Fibroblast of skin of left quadriceps (primary cell): ENCODE measurements around the gene IDH3B.
"Not testable (repeated sequence)": the region's sequence is repeated elsewhere in the genome, so short reads cannot be mapped to it uniquely, and the experiment has no call there.

ENCODE experiments used
- DNase-seq, 2 experiments: peaks; one replicate each; pipeline ENCODE4 v3.0.0-alpha.2; 2013; ENCODE audit warnings: low read depth in 2 of 2

The IDH3B gene

DNA sequence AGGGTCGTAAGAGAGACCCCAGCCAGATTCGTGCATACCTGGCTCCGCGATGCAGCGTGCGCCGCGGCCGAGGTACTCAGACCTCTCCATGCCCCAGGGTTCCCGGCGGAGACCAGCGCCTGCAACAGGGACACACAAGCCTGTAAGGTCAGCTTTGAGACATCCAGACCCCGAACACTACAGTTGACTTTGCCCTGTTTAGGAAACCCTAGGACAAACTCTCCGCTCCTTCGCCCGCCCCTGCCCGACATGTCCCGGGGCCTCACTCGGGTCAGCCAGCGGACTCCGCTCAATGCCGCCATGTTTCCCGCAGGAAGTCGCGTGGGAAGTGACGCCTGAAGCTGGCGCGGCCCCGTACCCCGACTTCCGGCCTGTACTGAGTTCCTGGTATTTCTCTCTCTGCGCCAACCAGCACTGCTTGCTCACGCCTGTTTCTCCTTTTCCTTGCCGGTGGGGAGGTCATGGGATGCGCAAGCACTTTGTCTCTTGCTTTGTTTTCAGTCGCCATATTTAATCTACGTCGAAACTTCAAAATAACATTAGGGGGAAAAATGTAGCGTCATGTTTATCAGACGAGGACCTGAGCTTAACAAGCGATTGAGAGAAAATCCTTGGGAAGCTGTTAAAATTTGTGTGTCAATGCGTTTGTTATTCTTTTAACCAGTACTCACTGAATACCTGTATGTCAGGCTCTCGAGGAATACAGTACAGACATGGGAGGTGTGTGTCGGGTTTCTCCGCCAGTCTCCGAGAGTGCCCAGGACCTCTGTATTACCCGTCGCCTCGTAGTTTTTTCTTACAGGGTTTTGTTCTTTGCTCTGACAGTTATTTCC, at the start of gene IDH3B:
Gene IDH3B (minus strand): TSS at position 330 of the 833 bp plus-strand sequence. CDS start 28 bp downstream, at position 302.
- peak; percentile 75 to 77 for DNase-seq

DNA sequence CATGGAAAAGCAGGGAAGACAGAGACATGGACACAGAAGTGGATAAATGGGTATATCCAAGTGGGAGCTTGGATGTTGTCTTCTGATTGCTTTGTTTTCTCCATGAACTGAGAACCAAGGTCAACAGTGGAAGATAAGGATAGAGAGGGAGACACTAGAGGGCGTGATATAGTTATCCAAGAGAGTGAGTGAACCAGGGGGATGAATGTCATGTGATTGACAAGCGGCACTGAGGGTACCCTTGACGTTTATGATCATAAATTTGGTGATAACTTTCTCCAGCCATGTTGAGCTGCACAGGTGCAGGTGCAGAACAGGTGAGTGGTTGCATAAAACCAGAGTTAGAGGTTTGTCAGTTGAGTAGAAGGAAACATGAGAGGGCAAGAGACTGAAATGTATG, 49.3 kb upstream of the IDH3B start:
- DNase-seq, result no peak

DNA sequence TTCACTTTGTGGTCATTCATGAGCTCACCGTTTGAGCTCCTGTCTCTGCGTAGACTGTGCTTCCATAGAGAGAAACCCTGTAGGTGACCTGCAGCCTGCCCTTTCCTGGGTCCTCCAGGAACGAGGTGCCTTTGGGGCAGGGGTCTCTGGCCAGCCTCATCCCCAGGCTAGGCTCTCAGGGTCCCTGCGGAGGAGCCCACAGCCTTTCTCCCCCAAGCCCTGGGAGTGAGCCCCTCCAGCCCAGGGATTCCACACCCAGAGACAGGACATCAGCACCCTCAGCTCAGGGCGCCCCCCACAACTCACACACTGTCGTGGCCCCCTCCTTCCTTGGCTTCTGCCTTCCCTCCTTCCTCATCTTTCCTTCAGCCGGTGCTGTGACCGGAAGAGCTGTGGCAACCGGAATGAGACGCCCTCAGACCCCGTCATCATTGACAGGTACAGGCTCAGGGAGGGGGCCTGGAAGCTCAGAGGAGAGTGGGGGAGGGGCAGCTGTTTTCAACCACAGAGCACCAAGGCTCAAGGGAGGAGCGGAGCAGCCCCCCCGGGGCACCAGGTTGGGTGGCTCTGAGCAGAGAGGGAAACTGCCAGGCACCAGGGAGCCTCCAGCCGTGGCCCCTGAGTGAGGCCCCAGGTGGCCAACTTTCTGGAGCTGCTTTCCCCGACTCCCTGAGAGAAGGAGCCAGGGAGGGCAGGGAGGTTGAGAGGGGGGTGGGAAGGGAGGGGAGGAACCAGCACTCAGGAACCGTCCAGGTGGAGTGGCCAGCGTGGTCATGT, 45.4 kb upstream of the IDH3B start:
- DNase-seq, result no peak

DNA sequence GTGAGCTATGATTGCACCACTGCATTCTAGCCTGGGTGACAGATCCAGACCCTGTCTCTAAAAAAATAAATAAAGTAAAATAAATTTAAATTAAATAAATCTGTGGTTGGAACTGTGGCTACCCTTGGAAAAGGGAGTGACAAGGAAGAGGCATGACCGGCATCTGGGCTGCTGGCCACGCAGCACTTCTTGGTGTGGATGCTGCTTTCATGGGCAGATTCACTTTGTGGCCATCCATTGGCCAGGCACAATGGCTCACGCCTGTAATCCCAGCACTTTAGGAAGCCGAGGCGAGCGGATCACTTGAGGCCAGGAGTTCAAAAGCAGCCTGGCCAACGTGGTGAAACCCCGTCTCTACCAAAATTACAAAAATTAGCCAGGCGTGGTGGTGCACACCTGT, 44.6 kb upstream of the IDH3B start:
- no peak for DNase-seq

DNA sequence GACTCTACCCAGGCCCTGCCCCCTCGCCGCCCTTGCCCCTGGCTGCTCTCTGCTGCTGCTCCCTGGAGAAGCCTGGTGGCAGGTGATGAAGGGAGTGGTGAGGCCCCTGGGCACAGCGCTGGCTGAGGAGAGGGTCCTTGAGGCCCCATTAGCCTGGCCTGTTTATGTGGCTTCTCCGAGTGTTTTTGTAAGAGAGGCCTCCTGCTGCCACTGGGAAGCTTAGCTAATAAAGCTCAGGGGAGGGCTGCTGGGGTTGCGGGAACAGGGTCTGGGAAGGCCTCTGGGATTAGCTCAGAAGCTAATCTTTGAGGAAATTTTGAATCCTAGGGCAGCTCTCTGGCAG, 44.0 kb upstream of the IDH3B start:
- no peak for DNase-seq

DNA sequence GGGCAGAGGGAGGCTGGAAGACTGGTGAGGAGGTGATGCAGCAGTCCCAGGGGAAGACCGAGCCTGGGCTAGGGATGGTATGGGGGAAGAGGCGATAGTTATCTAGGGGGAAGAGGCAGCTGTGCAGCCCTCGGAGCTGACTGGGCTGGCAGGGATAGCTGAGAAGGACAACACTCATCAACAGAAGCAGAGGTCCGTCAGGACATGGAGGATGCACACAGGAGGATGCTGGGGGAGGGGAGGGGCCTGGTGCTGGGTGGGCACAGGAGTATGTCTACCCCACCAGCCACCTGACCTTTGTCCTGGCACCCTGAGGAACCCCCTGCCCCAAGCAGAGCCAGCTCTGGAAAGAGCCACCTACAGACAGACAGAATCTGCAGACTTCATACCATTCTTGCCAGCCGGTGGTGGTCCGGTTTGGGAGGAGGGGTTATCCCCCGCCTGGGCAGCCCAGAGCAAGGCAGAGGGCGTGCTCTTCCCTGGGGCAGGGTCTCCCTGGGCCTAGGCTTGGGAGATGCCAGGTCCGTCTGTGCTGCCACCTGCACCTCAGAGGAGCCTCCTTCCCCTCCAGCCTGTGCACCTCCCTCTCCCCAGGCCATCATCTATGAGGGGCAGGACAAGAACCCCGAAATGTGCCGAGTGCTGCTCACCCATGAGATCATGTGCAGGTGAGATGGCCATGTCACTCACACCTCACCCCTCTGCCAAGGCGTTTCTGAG, 43.5 kb upstream of the IDH3B start:
- no peak for DNase-seq

DNA sequence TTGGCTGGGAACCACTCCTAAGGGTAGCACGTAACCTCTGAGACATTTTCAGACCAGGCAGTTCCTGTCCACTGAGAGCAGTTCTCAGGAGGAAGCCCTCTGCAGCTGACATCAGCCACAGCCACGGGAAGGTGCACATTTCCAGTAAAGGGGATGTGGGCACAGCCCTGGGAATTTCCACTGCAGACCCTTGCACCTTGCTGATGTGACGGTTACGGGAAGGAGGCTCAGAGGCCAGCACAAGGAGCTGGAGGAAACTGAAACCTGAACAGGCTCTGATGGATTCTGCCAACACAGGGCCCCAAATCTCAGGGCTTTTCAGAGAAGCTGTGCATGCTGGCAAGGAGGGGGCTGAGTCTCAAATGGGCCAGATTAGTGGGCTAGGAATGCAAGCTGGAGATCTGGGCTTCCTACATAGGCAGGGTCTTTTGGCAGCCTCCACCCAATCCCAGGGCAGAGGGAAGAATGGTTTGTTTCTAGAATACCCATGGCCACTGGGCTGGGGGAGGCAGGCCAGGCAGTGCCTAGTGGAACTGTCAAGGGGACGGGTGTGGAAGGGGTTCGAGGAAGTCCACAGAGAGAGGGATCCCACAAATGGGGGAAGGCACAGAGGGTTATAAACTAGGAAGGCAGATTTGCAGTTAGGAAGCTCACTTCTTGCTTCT, 42.8 kb upstream of the IDH3B start:
- no peak for DNase-seq

DNA sequence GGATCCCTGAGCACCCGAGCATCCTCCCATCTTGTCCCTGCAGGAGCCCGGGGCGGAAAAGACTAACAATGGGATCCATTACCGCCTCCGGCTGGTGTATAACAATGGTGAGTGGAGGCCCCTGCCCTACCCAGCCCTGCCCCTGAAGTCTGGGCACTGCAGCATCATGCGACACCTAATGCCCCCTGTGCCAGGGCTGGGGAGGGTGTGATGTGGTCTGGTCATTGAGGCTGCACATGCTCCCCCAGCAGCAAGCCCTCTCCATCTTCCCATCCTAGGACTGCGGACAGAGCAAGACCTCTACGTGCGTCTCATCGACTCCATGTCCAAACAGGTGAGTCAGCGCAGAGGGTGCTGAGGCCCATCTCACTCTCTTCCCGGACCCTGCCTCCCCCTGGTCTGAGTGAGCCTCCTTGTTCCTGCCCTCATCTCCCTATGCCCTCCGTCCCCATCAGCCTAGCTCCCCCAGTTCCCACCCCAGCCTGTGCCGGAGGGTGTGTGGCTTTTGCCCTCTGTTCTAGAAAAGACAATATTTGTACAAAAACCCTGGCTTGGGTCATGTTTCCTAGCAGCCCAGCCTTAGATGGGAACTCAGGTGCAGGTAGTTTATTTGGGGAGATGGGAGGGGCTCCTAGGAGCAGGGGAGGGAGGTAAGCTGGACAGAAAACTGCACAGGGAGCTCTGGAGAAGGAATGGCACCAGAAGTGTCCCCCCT, 42.1 kb upstream of the IDH3B start:
- DNase-seq, result no peak

DNA sequence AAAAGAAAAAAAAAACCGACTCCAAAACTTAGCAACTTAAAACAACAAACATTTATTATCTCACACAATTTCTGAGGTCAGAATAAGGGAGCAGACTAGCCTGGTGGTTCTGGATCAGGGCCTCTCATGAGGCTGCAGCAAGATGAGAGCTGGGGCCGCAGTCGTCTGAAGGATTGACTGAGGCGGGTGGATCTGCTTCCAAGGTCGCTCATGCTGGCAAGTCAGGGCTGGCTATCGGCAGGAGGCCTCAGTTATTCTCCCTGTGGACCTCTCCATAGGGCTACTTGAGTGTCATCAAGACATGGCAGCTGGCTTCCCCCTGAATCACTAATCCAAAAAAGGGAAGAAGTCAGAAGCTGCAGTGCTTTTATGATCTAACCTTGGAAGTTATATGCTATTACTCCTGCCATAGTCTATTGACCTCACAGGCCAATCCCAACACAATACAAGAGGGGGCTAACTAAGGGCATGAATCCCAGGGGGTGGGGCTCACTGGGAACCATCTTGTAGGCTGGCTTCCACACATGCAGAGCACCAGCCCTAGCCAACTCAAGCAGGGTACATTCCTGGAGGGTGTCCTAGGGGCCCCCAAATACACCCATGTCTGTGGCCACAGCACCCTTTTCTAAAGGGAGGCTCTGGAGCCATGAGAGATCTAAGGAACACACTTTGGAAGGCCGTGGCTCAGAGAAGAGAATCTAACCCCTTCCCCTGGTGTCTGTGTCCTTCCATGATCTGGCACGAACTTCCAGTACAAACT, 39.9 kb upstream of the IDH3B start:
- no peak for DNase-seq

DNA sequence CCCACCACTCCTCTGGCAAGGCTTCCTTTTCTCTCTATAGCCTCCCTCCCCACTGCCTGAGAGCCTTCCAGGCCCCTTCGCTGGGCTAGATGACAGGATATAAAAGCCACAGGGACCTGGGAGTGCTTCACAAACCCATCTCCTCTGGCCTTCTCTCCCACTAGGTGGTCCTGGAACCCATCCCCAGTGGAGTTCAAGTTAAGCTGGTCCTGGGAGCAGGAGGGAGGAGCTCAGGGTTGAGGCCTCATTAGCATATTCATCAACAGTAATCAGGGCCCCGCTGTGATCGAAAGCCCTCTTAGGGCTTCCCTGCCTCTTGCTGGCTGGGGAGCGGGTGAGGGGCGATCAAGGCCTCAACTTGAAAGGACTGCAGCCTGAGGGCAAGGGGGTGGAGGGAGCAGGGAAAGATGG, 37.7 kb upstream of the IDH3B start:
- DNase-seq, result no peak

DNA sequence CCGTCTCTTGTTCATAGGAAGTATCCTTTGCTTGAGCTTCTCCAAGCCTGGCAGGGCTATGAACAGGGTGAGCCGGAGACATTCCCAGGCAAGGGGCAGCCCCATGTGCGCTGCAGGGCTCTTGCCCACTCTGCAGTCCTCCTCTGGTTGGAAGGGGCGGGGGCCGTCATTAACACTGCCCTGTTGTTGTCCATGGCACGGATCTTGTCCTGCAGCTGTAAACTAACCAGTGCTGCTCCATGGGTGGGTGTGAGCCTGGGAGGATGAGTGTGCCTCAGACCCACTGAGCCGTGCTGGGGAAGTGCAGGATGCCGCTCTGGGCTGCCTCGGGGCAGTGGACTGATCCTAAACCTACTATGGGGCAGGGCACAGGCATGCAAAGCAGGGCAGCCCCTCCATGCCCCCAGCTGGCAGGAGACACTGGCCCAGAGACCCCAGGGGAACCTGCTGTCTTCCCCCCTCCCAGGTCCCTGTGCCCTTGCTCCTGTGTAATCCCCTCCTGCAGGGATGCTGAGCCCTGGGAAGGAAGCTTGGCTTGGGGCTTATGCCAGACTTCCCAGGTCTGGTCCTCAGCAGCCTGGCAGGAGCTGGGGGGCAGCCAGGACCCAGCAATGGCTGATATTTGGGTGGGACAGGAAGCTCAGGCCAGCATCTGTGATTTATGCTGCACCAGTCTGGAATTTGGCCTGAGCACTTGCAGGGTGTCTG, 37.1 kb upstream of the IDH3B start:
- no peak for DNase-seq

DNA sequence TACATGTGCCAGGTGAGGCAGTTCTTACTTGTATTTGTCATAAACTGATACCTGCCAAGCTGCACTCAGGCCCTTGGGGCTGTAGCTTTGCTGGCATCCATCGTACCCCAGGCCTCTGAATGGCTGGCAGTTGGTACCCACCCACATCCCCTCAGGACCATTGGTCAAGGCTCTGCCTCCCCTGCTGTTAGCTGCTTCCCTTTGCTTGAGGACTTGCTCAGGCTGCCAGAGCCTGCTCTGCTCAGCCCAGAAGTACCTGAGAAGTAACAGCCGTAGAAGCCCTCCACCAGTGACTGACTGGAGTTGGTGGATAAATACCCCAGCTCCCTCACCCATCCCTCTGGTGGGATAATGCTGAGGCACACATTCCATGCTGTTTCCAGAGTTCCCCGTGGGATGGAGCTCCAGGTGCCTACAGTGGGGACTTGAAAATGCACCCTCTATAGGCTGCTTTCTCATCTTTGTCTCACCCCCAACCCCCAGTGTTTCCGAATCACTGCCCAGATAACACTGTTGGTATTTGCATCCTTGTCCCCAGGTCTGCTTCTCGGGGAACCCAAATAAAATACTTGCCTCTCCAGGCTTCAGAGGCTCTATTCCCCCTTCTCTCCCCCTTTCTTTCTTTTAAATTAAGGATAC, 35.9 kb upstream of the IDH3B start:
- no peak for DNase-seq

DNA sequence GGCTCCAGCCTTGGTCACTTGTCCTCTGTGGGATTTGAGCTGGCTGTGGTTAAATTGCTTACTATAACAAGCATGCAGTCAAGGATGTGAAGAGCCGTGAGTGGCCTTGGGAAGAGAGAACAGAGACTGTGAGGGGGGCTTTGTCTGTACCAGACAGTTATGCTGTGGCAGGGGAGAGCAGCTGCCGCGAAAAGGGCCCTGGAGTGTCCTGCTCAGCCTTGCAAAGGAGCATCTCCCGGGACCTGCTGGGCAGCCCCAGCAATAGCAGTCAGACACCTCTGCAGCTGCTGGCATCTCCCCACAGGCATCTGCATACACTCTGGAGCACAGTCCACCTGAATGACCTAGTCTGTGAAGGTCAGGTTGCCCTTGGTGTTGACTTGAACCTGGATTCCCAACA, 34.9 kb upstream of the IDH3B start:
- DNase-seq, result no peak

DNA sequence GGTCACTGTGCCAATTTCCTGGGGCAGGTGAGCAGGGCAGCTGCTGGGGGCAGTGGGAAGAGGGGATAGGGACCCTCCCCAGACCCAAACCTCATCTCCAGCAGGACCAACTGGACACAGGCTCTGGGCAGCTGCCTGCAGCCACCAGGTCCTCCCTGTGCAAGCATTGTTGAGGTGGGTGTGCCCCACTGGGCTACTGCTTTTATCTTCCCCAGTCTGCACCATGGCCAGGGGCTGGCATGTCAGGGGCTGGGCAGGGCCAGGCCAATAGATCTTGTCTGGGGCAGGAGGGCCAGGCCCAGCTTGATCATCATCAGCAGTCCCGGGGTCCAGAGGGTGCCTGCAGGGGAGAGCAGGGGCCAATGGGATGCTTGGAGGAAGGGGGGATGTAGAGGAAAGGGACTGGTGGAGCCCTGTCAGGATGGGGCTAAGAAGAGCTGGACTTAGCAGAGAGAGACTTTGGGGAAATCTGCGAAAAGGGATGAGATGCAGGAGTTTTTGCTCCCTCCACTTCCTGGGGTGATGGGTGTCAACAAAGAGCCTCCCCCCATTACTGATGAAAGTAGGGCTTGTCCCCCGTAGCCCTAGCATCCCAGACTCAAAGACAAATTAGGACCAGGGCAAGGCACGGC, 34.3 kb upstream of the IDH3B start:
- DNase-seq, result no peak

DNA sequence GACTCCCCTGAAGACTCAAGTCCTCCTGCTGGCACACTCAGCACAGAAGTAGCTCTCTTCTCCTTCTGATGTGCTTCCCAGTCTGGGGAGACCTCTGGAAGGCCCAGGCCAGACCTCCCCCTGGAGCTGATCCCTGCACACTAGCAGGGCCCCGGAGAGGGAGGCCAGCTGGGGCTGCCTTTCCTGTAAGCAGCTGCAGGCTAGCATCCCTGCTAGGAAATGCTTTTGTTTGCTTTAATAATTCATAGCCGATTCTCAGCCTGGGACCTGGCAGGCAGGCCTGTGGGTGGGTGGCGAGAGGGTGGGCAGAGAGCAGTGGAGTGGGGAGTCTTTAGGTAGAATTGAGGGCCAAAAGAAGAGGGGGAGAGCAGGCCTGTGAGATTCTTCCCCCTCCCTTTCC, 33.8 kb upstream of the IDH3B start:
- DNase-seq, result no peak

DNA sequence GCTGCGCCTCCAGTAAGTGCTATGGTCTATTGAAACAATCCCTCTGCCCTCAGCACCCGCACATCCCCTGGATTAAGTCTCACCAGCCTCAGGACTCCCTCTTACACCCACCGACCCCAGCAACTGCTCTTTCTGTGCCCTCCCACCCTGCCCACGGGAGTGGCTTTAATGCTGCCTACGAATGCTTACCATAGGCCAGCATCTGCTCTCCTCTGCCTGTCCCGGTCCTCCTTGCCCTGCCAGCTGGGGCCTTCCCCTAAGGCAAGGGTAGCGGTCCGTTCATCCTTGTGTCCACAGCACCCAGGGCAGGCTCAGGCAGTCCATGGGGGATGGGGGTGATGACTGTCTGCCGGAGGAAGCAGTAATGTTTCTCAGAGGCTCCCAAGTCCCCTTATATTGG, 32.6 kb upstream of the IDH3B start:
- DNase-seq, result no peak

DNA sequence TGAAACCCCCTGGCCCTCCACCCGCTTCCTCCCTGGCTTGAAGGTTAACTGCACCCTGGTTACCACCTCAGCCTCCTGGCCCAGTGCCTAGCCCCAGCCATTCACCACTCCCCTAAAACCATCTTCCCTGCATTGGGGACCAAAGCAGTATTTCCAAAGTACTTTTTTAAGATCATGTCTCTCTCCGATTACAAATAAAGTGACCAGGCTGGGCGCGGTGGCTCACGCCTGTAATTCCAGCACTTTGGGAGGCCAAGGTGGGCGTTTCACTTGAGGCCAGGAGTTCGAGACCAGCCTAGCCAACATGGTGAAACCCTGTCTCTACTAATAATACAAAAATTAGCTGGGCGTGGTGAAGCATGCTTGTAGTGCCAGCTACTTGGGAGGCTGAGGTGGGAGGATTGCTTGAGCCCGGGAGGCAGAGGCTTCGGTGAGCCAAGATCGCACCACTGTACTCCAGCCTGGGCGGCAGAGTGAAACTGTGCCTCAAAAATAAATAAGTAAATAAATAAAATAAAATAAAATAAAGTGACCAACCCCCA, 32.0 kb upstream of the IDH3B start:
- not testable (repeated sequence) for DNase-seq

DNA sequence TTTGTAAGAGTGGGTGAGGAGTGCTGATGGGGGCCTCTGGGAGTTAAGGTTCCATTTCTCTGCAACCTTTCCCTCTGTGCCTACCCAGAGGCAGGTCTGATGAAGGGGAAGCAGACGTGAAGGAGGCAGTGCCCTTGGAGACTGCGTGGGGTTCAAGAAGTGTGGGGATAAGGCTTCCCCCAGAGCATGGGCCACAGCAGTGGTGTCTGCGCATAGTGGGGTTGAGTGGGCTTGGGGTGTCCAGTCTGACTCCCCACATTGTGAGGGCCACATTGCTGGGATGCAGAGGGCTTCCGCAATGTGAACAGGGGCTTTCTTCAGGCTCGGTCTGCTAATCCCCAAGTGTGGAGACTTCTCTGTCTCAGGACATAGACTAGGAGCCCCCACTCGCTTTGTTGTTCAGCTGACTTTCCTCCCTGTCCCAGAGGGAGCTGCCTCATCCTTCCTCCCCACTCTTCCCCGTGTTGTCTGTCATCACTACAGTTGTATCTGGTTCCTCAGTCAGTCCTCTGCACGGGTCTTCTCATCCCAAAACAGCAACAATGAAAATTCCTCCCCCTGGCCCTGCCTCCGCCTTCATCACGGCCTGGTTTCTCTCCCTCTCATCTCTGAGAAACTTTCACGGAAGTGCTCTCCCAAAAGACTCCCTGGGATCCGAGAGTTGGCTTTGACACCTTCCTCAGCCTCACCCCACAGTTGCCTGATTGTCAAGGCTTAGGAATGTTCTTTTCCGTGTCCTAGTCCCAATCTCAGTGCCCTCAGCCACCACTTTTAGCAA, 31.4 kb upstream of the IDH3B start:
- no peak for DNase-seq
